Hepatocyte (in vitro differentiated cells): ENCODE results near the gene CREB3.

Source experiments
- CTCF ChIP-seq: fragments of 200-600 bp; sonication (generic); IDR thresholded peaks from 2 replicates; pipeline ENCODE4 v1.5.1; 2016; ENCODE audit warnings: antibody characterized with exemption, mild to moderate bottlenecking; ENCODE audit not compliant: poor library complexity
- EZH2 ChIP-seq: fragments of 200-600 bp; sonication (generic); IDR thresholded peaks from 2 replicates; pipeline ENCODE4 v1.6.1; 2016; ENCODE audit warnings: antibody characterized with exemption, mild to moderate bottlenecking, borderline replicate concordance

- no peak for TF ChIP-seq EZH2
- no peak for TF ChIP-seq CTCF
These were observed 20.7 kb upstream of the CREB3 start for GRCh38 chr9:35711501-35712428.
